Stromal cell of bone marrow (primary cell): ENCODE data around the gene LENG1.
A peak's percentile ranks its signal among the peaks of the same experiment; 100 is the strongest.
"Not testable (repeated sequence)": the region's sequence is repeated elsewhere in the genome, so short reads cannot be mapped to it uniquely, and the experiment has no call there.

Experiments used
- DNase-seq: peaks from one replicate; pipeline ENCODE4 v3.0.0-alpha.2; 2012; ENCODE audit warnings: low read depth

The LENG1 gene

GRCh38 chr19:54159352-54160181, at the start of gene LENG1:
Gene LENG1, minus strand, starts transcription at chr19:54159721. Its CDS starts 26 bp downstream, at chr19:54159695.
- peak; percentile 100 for DNase-seq

DNA sequence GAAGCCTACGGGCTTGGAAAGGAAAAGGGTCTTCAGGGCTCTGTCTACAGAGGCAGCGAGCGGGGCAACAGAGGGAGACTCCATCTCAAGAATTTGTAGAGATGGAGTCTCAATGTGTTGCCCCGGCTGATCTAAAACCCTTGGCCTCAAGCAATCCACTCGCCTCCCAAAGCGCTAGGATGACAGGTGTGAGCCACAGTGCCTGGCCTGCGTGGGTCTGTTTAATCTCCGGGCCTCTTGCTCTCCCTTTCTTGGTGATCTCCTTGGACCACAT, 49.2 kb upstream of the LENG1 start:
- DNase-seq = no peak

DNA sequence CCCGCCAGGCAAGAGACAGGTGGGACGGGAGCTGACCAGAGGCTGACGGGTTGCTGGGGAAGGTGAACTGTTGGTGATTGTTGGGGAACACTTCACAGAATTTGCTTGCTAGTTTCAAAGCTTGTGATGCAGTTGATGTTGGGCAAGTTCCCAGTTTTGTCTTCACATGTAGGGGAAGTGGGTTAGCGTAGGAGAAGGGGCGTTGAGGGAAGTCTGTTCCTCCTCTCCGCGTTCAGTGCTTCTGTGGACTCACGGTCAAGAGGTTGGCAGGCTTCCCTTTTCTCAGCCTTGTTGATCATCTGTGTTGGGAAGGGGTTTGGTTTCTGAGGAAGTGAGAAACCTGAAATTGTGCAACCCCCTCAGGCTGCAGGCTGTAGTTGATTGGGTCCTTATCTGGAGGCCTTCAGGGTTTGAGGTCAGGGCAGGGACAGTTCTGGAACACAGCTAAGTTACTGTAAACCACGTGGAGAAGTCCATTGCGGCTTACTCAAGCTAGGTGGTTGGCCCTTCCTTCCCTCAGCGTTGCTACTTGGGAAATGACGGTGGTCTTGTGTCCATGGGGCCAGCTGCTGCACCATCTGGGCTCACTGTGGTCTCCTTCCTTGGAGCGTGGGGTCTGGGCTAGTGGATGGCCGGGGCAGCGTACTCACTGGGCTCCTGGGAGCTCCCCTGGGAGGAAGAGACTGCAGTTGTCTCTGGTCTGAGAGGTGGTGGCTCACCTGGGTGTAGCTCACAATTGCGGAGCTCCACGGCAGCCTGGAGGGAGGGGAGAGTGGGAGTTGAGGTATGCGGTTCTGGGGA, 48.7 kb upstream of the LENG1 start:
- DNase-seq = peak; percentile 79

GRCh38 chr19:54207676-54207982, 48.1 kb upstream of the LENG1 start:
- no peak for DNase-seq

GRCh38 chr19:54207193-54207592, 47.7 kb upstream of the LENG1 start:
- DNase-seq = not testable (repeated sequence)

GRCh38 chr19:54206831-54207177, 47.3 kb upstream of the LENG1 start:
- no peak for DNase-seq

GRCh38 chr19:54206030-54206830, 46.7 kb upstream of the LENG1 start:
- DNase-seq = no peak

GRCh38 chr19:54204767-54205468, 45.4 kb upstream of the LENG1 start:
- no peak for DNase-seq

DNA sequence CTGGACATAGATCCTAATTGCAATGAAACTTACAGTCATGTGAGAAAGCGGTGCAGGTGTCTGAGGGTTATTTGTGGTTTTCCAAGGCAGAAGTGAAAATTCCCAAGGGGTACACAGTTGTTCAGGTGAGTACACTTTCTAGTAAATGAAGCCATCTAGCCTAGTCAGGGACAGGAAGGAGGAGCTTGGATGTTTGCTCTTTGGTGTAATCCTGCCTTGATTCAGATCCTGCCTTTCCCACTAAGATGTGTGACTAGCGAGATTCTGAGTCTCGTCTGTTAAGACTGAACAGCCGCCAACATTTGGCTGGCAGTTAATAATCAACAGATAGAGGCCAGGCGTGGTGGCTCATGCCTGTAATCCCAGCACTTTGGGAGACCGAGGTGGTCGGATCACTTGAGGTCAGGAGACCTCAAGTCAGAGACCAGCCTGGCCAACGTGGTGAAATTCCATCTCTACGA, 43.7 kb upstream of the LENG1 start:
- no peak for DNase-seq

- DNase-seq = no peak
Observed at GRCh38 chr19:54201980-54202379, 42.5 kb upstream of the LENG1 start.

GRCh38 chr19:54201172-54201701, 41.7 kb upstream of the LENG1 start:
- DNase-seq = no peak

DNA sequence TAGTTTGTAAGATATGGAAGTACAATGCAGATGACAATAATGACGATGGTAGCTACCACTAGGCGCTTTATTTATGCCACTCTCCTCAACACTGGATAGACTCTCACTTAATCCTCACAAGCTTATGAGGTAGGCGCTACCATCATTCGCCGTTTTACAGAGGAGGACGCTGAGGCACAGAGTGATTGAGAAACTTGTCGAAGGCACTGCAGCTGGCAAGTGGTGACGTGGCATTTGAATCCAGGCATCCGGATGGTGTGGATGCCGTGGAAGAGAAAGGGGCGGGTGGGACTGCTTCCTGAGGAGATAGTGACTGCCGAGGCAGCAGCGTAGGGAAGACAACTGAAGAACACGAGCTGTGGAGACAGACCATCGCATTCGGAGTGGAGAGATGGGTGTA, 39.9 kb upstream of the LENG1 start:
- DNase-seq = no peak

DNA sequence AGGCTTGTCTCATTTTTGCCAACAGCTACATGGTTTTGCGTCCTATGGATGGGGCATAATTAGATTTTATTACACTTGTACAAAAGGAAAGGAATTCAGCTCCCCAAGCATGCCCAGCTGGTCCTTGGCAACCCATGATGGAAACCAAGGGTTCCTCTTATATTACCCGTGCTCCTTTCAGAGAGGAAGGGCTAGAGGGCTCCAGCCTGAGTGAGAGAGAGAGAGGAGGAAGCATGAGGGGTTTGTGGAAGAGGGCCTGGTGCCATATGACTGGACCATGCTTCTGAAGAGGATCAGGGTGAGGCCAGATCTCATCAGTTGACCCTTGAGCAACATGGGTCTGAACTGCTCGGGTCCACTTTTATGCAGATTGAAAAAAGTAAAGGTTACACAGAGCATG, 37.6 kb upstream of the LENG1 start:
- no peak for DNase-seq

GRCh38 chr19:54196536-54196935, 37.0 kb upstream of the LENG1 start:
- no peak for DNase-seq

DNA sequence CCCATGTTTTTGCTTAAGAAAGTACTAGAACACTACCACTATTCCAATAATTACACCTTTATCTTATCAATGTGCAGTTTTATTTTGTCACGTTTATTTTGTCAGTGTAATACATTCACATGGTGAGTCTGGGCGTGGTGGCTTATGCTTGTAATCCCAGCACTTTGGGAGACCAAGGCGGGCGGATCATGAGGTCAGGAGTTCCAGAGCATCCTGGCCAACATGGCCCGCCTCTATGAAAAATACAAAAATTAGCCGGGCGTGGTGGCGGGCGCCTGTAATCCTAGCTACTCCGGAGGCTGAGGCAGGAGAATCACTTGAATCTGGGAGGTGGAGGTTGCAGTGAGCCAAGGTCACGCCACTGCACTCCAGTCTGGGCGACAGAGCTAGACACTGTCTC, 34.9 kb upstream of the LENG1 start:
- DNase-seq = not testable (repeated sequence)

DNA sequence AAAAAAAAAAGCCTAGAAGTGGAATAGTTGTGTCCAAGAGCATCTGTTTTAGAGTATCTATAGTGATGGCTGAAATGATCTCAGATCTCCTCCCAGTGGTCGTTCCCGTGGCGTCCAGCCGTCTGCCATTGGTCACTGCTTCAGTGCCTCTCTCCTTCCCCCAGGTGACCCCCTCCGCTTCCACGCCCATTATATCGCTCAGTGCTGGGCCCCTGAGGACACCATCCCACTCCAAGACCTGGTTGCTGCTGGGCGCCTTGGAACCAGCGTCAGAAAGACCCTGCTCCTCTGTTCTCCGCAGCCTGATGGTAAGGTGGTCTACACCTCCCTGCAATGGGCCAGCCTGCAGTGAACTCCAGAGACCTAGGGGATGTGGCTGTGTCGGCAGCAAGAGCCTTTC, 33.5 kb upstream of the LENG1 start:
- DNase-seq = no peak

DNA sequence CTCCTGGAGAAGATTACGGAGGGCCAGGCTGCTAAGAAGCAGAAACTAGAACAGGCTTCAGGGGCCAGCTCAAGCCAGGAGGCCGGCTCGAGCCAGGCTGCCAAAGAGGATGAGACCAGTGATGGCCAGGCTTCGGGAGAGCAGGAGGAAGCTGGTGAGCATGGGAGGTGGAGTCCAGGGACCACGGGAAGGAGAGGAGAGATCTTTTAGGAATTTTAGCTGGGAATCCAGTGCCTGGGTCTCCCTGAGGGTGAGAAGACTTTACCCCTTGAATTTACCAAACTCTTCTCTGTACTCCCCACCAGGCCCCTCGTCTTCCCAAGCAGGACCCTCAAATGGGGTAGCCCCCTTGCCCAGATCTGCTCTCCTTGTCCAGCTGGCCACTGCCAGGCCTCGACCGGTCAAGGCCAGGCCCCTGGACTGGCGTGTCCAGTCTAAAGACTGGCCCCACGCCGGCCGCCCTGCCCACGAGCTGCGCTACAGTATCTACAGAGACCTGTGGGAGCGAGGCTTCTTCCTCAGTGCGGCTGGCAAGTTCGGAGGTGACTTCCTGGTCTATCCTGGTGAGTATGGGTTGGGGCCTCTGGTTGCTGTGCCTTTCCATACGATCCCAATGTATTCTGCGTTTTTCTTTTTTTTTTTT, 32.4 kb upstream of the LENG1 start:
- DNase-seq = no peak

DNA sequence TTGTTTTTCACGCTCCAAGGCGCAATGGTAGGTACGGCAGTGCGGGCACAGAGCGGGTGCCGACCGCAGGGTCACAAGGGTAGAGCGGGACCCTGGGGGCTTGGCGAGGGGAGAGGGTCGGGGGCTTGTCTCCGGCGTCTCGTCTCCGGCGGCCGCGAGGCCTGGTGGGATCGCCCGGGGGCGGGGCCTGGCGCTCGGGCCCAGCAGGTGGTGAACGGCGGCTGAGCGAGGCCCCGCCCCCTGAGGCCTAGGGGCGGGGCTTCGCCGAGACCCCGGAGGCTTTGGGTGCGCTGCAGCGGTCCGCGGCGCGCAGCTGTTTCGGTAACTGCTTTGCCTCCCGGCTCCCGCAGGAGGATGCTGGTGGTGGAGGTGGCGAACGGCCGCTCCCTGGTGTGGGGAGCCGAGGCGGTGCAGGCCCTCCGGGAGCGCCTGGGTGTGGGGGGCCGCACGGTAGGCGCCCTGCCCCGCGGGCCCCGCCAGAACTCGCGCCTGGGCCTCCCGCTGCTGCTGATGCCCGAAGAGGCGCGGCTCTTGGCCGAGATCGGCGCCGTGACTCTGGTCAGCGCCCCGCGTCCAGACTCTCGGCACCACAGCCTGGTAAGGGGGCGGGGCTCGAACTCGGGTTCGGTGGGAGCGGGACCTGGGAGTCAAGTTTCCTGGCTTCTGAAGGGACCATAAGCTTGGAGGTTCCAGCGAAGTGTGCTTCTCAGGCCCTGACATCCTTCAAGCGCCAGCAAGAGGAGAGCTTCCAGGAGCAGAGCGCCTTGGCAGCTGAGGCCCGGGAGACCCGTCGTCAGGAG, 31.7 kb upstream of the LENG1 start, which contains the start of gene TSEN34:
Gene TSEN34, plus strand, starts transcription at position 298 of the 800 bp plus-strand sequence. Its CDS starts 57 bp downstream, at position 355.
- no peak for DNase-seq

DNA sequence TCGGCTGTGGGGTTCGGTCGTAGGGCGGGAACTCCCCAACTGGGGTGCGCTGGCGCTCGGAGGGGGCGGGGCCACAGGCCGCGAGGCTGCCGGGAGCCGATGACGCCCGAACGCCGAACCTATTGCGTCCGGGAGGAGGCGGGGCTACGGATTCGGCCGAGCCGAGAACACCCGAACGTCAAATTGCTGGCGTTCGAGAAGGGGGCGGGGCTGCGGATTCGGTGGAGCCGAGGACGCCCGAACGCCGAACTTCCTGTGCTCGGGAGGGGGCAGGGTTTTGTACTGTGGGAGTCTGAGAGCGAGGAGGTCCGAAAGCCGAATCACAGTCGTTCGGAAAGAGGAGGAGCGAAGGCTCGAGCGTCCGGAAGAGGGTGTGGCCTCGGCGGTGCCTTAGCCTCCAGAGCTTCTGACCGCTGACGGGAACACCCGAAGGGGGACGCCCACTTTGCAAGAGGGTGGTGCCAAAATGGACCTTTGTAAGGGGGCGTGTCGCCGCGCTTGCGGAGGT, 31.0 kb upstream of the LENG1 start:
- peak; percentile 99 for DNase-seq
